ENCODE measurements around the gene ERAP2.

ERAP2 gene

GRCh38 chr5:96881511-96882115 lies 5.3 kb downstream of the ERAP2 start:
- TF ChIP-seq CTCF (IDR thresholded peaks at IDR 0.05; ENCODE audit: low read depth, low read length), result no peak
- no peak for DNase-seq (ENCODE audit: extremely low read depth, low read depth)

- no peak for DNase-seq (ENCODE audit: extremely low read depth, low read depth)
- TF ChIP-seq CTCF (IDR thresholded peaks at IDR 0.05; ENCODE audit: low read depth, low read length), result no peak
Observed at GRCh38 chr5:96883871-96884270, 7.6 kb downstream of the ERAP2 start.

- no peak for TF ChIP-seq CTCF (IDR thresholded peaks at IDR 0.05; ENCODE audit: low read depth, low read length)
- no peak for DNase-seq (ENCODE audit: extremely low read depth, low read depth)
Observed at GRCh38 chr5:96884995-96885394, 8.7 kb downstream of the ERAP2 start.

- no peak for TF ChIP-seq CTCF (IDR thresholded peaks at IDR 0.05; ENCODE audit: low read depth, low read length)
- no peak for DNase-seq (ENCODE audit: extremely low read depth, low read depth)
Observed at GRCh38 chr5:96885518-96886338, 9.4 kb downstream of the ERAP2 start.

GRCh38 chr5:96893342-96893741 lies 17.0 kb downstream of the ERAP2 start:
- no peak for TF ChIP-seq CTCF (IDR thresholded peaks at IDR 0.05; ENCODE audit: low read depth, low read length)

GRCh38 chr5:96896276-96896675 lies 20.0 kb downstream of the ERAP2 start:
- no peak for DNase-seq (ENCODE audit: extremely low read depth, low read depth)
- no peak for TF ChIP-seq CTCF (IDR thresholded peaks at IDR 0.05; ENCODE audit: low read depth, low read length)

More at GRCh38 chr5:96893342-96893741, 17.0 kb downstream of the ERAP2 start:
- no peak for DNase-seq (ENCODE audit: extremely low read depth, low read depth)

- no peak for TF ChIP-seq CTCF (IDR thresholded peaks at IDR 0.05; ENCODE audit: low read depth, low read length)
- no peak for DNase-seq (ENCODE audit: extremely low read depth, low read depth)
Observed at GRCh38 chr5:96896806-96897205, 20.5 kb downstream of the ERAP2 start.

Data from AG09319 (cell line).